Measurements from ENCODE around the gene CYP26C1.

The CYP26C1 gene

GRCh38 chr10:93065675-93066543, 5.3 kb downstream of the CYP26C1 start:
- H3K4me3 ChIP-seq (replicated peaks; ENCODE audit: insufficient read depth, low read length), result no peak overlapping the region
- H3K27me3 ChIP-seq (ENCODE audit: insufficient read depth, poor library complexity, severe bottlenecking), result peaks cover 84% of the 10 kb centered on the region
- no peak for DNase-seq (ENCODE audit: low read depth in 1 of 2, low spot score in 1 of 2)
- H3K27ac ChIP-seq (replicated peaks), result no peak overlapping the region
- TF ChIP-seq SPI1 (IDR thresholded peaks at IDR 0.05; ENCODE audit: borderline replicate concordance, low read depth) (no peak), REST (IDR thresholded peaks at IDR 0.05; ENCODE audit: insufficient replicate concordance, low read depth) (no peak), CTCF (IDR thresholded peaks at IDR 0.05; ENCODE audit: insufficient read depth, low read length) (no peak), GABPA (IDR thresholded peaks at IDR 0.05; ENCODE audit: low read depth) (no peak), POLR2AphosphoS5 (IDR thresholded peaks at IDR 0.05; ENCODE audit: low read depth) (no peak)

DNA sequence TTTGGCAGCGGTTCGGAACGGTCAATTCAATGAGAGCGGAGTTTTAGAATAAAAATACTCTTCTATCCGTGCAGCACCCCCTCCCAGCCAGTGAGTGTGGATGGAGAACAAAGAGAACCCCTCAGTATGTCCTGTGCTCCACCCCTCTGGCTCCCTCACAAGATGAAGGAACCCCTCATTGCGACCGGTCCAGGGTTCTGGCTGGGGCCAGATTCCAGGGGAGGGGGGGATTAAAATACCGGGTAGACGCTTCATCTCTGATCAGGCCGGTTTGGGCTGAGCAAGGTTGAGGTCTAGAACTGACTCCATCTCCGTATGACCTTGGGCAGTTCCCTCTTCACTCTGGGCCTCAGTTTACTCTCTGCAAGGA, 5.9 kb downstream of the CYP26C1 start:
- no peak for DNase-seq (ENCODE audit: low read depth in 1 of 2, low spot score in 1 of 2)
- H3K27me3 ChIP-seq (ENCODE audit: insufficient read depth, poor library complexity, severe bottlenecking), result peaks cover 88% of the 10 kb centered on the region
- H3K27ac ChIP-seq (replicated peaks), result no peak overlapping the region
- TF ChIP-seq POLR2AphosphoS5 (IDR thresholded peaks at IDR 0.05; ENCODE audit: low read depth) (no peak), SPI1 (IDR thresholded peaks at IDR 0.05; ENCODE audit: borderline replicate concordance, low read depth) (no peak), CTCF (IDR thresholded peaks at IDR 0.05; ENCODE audit: insufficient read depth, low read length) (no peak), REST (IDR thresholded peaks at IDR 0.05; ENCODE audit: insufficient replicate concordance, low read depth) (no peak), GABPA (IDR thresholded peaks at IDR 0.05; ENCODE audit: low read depth) (no peak)
- no peak overlapping the region for H3K4me3 ChIP-seq (replicated peaks; ENCODE audit: insufficient read depth, low read length)

GRCh38 chr10:93067443-93068365, 7.1 kb downstream of the CYP26C1 start:
- Histone ChIP-seq H3K4me3 (replicated peaks; ENCODE audit: insufficient read depth, low read length) (no peak overlapping the region), H3K27ac (replicated peaks) (no peak overlapping the region), H3K27me3 (ENCODE audit: insufficient read depth, poor library complexity, severe bottlenecking) (peaks cover 91% of the 10 kb centered on the region)
- DNase-seq (ENCODE audit: low read depth in 1 of 2, low spot score in 1 of 2), result no peak
- TF ChIP-seq REST (IDR thresholded peaks at IDR 0.05; ENCODE audit: insufficient replicate concordance, low read depth) (no peak), SPI1 (IDR thresholded peaks at IDR 0.05; ENCODE audit: borderline replicate concordance, low read depth) (no peak), POLR2AphosphoS5 (IDR thresholded peaks at IDR 0.05; ENCODE audit: low read depth) (no peak), GABPA (IDR thresholded peaks at IDR 0.05; ENCODE audit: low read depth) (no peak), CTCF (IDR thresholded peaks at IDR 0.05; ENCODE audit: insufficient read depth, low read length) (no peak)
